NCI-H748 (cell line): ENCODE data around the gene PRKCI.
"Not testable (repeated sequence)": the region's sequence is repeated elsewhere in the genome, so short reads cannot be mapped to it uniquely, and the experiment has no call there.

Experiments used
- DNase-seq: peaks from one replicate; lab custom pipeline; 2025; ENCODE audit not compliant: unreplicated experiment; lab: John Stamatoyannopoulos, UW

PRKCI gene

DNA sequence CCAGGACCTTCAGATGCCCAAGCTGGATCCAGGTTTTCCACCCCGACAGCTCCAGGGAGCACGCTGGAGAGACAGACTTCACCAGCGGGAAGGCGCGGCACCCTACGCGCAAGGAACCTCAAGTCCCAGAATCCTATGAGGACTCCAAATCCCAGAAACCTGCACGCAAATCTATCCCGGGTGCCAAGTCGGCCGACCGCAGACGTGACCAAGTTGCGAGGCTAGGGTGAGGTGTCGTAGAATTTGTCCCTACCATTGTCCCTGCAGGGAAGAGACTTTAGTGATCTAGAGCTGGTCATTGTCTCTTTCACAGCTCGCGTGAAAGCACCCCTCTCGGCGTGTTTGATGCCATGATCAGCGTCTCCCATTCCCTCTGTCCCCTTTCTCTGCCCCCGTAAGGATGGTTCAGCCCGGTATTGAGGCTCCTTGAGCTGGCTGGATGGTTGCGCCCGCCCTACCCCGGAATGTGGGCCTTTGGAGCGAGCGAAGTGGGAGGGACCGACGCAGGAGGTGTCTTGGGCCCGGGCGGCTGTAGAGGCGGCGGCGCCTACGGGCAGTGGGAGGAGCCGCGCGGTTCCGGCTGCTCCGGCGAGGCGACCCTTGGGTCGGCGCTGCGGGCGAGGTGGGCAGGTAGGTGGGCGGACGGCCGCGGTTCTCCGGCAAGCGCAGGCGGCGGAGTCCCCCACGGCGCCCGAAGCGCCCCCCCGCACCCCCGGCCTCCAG, at the start of gene PRKCI:
Gene PRKCI (plus strand): TSS at position 501 of the 723 bp plus-strand sequence. CDS start 246 bp downstream, outside the sequence.
- DNase-seq = peak; percentile 93

DNA sequence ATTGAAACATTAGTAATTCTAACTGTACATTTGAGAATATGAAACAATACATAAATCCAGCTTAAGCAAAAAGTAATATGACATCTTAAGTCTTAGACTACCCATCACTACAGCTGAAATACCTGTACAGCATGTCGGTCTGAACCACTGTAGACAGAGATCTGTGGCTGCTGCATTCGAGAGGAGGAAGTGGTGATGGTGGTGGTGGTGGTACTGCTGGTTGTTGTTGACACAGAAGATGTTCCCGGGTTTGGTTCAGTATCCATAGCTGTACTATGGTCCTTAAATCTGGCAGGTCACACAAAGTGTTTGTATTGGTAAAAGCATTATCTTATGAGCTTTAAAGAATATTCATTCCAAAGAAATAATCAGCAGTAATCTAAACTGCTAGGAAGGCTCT, 43.6 kb upstream of the PRKCI start:
- DNase-seq = no peak

- DNase-seq = no peak
Measured at GRCh38 chr3:170179432-170179831, 42.8 kb upstream of the PRKCI start.

DNA sequence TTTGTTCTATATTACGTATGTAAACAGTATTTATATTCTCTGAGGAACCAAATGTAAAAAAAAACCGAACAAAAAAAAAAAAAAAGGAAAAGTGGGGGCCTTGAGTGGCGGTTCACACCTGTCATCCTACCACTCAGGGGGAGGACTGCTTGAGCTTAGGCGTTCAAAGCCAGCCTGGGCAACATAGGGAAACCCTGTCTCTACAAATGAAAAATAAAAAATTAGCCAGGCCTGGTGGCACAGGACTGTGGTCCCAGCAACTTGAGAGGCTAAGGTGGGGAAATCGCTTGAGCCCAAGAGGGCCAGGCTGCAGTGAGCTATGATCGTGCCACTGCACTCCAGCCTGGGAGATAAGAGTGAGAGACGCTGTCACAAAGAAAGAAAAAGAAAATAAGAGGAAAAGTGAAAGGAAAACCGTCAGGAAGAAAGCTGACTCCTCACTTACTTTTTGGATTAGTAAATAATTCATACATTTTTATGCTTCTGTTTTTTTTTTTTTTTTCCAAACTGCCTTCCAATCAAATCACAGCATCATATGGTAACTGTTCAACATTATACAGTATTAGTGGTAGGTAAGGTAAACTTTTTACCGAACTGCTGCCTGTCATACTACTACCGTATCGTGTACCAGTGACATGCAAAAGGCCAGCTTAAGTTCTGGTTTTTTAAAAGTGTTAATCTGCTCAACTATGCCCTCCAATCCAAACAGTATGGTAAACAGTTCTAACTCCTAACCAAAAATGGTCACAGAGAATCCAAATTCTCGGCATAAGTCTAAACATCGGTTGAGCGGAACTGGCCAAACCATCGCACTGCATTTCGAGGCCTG, 41.9 kb upstream of the PRKCI start:
- no peak for DNase-seq

- peak; percentile 82 for DNase-seq
Measured at GRCh38 chr3:170180908-170181885, 41.0 kb upstream of the PRKCI start, which contains the start of gene PHC3. Gene PHC3 (minus strand): TSS chr3:170181733. CDS start chr3:170181715, 18 bp downstream.

DNA sequence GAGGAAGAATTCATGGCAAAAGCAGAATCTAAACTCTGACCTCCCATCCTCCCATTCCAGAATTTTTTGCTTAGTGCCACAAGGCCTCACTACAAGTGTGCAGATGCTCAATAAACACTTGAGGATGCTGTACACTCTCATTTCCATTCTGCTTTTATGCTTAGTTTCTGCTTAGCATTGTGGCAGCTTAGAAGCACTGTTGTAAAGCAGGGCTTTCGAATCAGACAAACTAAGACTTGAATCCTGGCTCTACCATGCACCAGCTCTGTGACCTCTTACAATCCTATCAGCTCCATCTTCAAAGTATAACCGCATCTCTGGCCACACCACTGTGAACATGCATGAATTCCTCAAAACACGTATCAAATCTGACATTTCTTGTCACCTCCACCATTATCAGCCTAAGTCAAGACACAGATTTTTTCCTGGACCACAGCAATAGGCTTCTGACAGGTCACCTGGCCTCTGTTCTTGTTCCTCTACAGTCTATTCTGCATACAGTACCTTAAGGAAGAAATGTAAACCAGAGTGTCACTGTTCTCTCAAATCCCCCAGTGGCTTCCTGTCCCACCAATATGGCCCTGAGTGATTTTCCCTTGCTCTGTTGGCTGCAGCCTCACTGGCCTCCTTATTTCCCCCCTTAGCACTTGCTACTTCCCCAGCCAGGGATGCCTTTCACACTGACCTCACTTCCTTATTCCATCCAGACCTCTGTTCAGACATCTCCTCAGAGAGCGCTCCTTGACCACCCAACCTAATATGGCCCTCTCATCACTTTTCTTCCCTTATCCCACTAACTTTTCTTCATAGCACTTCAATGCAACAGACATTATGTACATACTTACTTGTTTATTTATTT, 32.6 kb upstream of the PRKCI start:
- DNase-seq = no peak

DNA sequence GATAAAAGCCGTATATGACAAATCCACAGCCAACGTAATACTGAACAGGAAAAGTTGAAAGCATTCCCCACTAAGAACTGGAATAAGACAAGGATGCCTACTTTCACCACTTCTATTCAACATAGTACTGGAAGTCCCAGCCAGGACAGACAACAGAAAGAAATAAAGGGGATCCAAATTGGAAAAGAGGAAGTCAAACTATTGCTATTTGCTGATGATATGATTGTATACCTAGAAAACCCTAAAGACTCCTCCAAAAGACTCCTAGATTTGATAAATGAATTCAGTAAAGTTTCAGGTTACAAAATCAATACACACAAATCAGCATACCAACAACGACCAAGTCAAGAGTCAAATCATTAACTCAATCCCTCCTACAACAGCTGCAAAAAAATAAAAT, 26.5 kb upstream of the PRKCI start:
- DNase-seq = not testable (repeated sequence)

- no peak for DNase-seq
Measured at GRCh38 chr3:170196833-170197232, 25.4 kb upstream of the PRKCI start.

GRCh38 chr3:170200987-170201386, 21.2 kb upstream of the PRKCI start:
- DNase-seq = no peak

DNA sequence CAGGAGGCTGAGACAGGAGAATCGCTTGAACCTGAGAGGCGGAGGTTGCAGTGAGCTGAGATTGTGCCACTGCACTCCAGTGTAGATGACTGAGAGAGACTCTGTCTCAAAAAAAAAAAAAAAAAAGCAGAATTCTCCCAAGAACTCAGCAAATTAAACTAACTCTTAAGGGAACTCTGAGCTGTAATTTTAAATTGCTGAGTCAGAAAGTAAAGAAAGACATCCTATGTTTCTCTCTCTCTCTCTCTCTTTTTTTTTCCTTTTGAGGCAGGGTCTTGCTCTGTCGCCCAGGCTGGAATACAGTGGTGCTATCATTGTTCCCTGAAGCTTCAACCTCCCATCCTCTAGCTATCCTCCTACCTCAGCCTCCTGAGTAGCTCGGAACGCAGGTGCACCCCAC, 20.7 kb upstream of the PRKCI start:
- DNase-seq = no peak

- DNase-seq = no peak
Measured at GRCh38 chr3:170203457-170203856, 18.8 kb upstream of the PRKCI start.

DNA sequence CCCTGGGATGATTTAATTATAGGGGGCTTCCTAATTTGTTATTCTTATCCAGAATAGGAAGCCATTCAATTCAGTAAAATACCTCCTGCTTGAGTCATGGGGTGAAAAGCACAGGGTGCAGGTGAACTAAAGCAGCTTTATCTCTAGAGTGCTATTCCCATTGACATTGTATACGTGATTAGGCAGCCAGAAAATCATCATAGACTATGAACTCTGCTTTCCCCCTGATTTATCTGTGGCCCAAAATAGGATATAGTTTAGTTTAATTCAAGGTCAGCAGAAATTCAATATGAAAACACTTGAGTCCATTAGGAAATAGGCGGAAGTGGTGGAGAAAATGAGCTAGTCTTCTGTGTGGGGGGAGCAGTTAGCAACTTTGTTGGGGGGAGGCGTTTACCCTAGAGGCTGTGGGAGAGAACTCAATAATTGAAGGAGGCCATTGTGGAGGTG, 18.2 kb upstream of the PRKCI start:
- DNase-seq = peak; percentile 7

- DNase-seq = no peak
Measured at GRCh38 chr3:170204509-170204908, 17.7 kb upstream of the PRKCI start.

GRCh38 chr3:170205302-170205701, 16.9 kb upstream of the PRKCI start:
- no peak for DNase-seq

DNA sequence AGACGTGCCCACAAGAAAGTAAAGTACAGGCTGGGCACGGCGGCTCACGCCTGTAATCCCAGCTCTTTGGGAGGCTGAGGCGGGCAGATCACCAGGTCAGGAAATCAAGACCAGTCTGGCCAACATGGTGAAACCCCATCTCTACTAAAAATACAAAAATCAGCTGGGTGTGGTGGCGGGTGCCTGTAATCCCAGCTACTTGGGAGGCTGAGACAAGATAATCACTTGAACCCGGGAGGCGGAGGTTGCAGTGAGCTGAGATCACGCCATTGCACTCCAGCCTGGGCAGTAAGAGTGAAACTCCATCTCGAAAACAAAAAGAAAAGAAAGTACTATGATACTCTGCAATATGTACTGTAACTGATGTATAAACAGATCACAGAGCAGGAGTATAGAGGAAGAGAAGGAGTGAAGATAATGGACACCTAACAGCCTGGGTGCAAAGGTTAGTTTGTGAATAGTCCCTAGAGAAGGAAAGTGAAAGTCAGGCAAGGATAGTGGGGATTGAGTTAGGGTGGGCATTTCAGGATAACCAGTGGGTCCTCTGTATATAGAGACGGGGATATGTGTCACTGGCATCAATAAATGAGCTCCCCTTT, 16.0 kb upstream of the PRKCI start:
- not testable (repeated sequence) for DNase-seq

DNA sequence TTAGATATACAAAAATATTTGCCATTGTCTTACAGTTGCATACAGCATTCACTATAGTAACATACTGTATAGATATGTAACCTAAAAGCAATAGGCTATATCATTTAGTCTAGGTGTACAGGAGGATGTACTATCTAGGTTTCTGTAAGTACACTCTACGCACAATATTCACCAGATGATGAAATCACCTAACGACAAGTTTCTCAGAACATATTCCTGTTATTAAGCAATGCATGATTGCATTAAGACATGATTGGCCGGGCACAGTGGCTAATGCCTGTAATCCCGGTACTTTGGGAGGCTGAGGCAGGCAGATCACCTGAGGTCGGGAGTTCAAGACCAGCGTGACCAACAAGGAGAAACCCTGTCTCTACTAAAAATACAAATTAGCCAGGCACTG, 14.5 kb upstream of the PRKCI start:
- DNase-seq = no peak

- no peak for DNase-seq
Measured at GRCh38 chr3:170211668-170212067, 10.6 kb upstream of the PRKCI start.

DNA sequence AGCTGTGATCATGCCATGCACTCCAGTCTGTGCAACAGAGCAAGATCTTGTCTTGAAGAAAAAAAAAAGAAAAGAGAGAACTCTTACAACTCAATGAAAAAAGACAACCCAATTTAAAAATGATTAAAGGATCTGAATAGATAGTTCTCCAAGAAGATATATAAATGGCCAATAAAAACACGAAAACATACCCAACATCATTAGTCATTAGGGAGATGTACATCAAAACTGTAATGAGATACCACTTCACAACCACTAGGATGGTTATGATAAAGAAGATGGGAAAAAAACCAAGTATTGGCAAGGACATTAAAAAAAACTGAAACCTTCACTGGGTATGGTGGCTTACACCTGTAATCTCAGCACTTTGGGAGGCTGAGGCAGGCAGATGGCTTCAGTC, 2.4 kb upstream of the PRKCI start:
- no peak for DNase-seq

GRCh38 chr3:170220871-170221270, 1.4 kb upstream of the PRKCI start:
- DNase-seq = no peak
